ENCODE data around the gene MS4A3. TPM values are rescaled to one million over a fixed set of nuclear protein-coding genes. Genes with fewer than 3 reads are reported as not detected.

The MS4A3 gene
- total and polyA plus RNA-seq, 9 of the 15 experiments (the other 6 are each of a cell fraction or from before 2014, with no cell fraction given): 3.4 to 94.5 (median 58.8) TPM

DNA sequence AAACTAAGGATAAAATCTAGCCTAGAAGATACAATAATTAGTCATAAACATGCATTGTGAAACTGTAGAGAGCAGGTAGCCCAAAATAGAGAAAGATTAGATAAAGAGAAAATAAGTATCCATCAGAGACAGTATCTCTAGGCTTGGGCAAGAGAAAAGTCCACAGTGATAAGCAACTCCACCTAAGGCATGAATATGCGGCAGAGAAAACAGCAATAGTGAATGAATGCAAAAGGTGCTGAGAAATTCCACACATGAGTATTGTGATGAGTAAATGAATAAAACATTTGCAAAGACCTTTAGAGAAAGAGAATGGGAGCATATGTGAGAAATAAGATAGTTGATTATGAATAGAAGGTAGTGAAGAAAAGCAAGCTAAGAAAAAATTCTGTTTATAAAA, 40.7 kb downstream of the MS4A3 start:
- H3K27ac ChIP-seq (ENCODE audit: extremely low read depth, low read depth, low read length): no peak overlapping the region
- FAIRE-seq (no peak), ATAC-seq (no peak), DNase-seq (ENCODE audit: extremely low read depth in 1 of 4, low spot score in 3 of 4) (no peak)
- no peaks in the 10 kb centered on the region; a peak in 2 of 5 replicates for H3K4me1 ChIP-seq (replicated peaks in 1 of 2; ENCODE audit: control insufficient read depth in 2 of 2, insufficient read depth in 2 of 2, low read length in 2 of 2)
- H3K27me3 ChIP-seq (ENCODE audit: control insufficient read depth in 2 of 2, insufficient read depth in 2 of 2, low read length in 2 of 2): no peaks in the 10 kb centered on the region
- no peaks in the 10 kb centered on the region for H4K20me1 ChIP-seq (replicated peaks; ENCODE audit: control insufficient read depth, insufficient read depth, low read length)
- POLR2A ChIA-PET: interaction anchor here (1.0 kb wide), 1 partner anchor 12 kb away, joined by 3 read pairs; no protein-coding TSS in a partner anchor
- TF ChIP-seq NR4A1 (CRISPR knock-in tag; IDR thresholded peaks at IDR 0.05) (no peak), NR4A1 (tag; IDR thresholded peaks at IDR 0.05) (no peak), BCL6 (CRISPR knock-in tag; IDR thresholded peaks at IDR 0.05) (no peak), MAFG (tag; conservative IDR thresholded peaks at IDR 0.05) (no peak), BCOR (IDR thresholded peaks at IDR 0.05) (no peak)
- TF ChIP-seq, protein P1, sequence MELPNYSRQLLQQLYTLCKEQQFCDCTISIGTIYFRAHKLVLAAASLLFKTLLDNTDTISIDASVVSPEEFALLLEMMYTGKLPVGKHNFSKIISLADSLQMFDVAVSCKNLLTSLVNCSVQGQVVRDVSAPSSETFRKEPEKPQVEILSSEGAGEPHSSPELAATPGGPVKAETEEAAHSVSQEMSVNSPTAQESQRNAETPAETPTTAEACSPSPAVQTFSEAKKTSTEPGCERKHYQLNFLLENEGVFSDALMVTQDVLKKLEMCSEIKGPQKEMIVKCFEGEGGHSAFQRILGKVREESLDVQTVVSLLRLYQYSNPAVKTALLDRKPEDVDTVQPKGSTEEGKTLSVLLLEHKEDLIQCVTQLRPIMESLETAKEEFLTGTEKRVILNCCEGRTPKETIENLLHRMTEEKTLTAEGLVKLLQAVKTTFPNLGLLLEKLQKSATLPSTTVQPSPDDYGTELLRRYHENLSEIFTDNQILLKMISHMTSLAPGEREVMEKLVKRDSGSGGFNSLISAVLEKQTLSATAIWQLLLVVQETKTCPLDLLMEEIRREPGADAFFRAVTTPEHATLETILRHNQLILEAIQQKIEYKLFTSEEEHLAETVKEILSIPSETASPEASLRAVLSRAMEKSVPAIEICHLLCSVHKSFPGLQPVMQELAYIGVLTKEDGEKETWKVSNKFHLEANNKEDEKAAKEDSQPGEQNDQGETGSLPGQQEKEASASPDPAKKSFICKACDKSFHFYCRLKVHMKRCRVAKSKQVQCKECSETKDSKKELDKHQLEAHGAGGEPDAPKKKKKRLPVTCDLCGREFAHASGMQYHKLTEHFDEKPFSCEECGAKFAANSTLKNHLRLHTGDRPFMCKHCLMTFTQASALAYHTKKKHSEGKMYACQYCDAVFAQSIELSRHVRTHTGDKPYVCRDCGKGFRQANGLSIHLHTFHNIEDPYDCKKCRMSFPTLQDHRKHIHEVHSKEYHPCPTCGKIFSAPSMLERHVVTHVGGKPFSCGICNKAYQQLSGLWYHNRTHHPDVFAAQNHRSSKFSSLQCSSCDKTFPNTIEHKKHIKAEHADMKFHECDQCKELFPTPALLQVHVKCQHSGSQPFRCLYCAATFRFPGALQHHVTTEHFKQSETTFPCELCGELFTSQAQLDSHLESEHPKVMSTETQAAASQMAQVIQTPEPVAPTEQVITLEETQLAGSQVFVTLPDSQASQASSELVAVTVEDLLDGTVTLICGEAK (IDR thresholded peaks at IDR 0.05): no peak
- TF ChIP-seq, protein P1 (CRISPR knock-in tag; IDR thresholded peaks at IDR 0.05): no peak
- H3K4me3 ChIP-seq: no peak overlapping the region
- no peak overlapping the region for H3K9ac ChIP-seq (ENCODE audit: insufficient read depth in 1 of 2, low read depth in 2 of 2, low read length in 2 of 2)
- 68% methylated on average over 1 of the region's 1 CpG for WGBS (ENCODE audit: insufficient coverage, low coverage, missing lambda C conversion rate)
- BruUV-seq (replicated peaks): no TSS peak
- intact Hi-C loops (cut with micrococcal nuclease) (no loop called here), in situ Hi-C loops (cut with MboI) (no loop called here)
- no peaks in the 10 kb centered on the region; the same call in 2 of the 3 replicates for H3K36me3 ChIP-seq (ENCODE audit: control insufficient read depth, insufficient read depth, low read length)
- H3K79me2 ChIP-seq (ENCODE audit: control insufficient read depth, insufficient read depth, low read length): no peaks in the 10 kb centered on the region
- no peaks in the 10 kb centered on the region for H3K9me1 ChIP-seq (ENCODE audit: control insufficient read depth, insufficient read depth, low read length)
- CTCF ChIA-PET (ENCODE audit: low intra/inter-chr PET ratio): no interaction called here
- 0 out of 2 replicates have a peak, but pooled peaks cover 8% of the 10 kb centered on the region for H3K9me3 ChIP-seq (replicated peaks; ENCODE audit: control insufficient read depth, insufficient read depth, low read depth, low read length)
- no peak overlapping the region for H3K4me2 ChIP-seq (ENCODE audit: insufficient read depth, low read length)
- no peak overlapping the region for H2AFZ ChIP-seq (ENCODE audit: low read depth, low read length)

All from K562 (cell line).